K562 (cell line): ENCODE results near the gene SEPTIN12. TPM values are rescaled to one million over a fixed set of nuclear protein-coding genes. Genes with fewer than 3 reads are reported as not detected.

Experiments used
- ARID1B ChIP-seq: fragments of 450-650 bp; IDR thresholded peaks from 2 replicates; pipeline ENCODE4 v1.6.1; 2016; ENCODE audit warnings: antibody characterized with exemption, mild to moderate bottlenecking, inconsistent platforms
- ELF2 ChIP-seq: fragments of 250-450 bp; sonication (Bioruptor Pico); IDR thresholded peaks from 2 replicates; pipeline ENCODE4 v1.5.0; 2021; ENCODE audit warnings: mild to moderate bottlenecking
- ERF ChIP-seq: fragments of 450-650 bp; formaldehyde crosslinking; IDR thresholded peaks from 2 replicates; pipeline ENCODE4 v1.4.0; 2020; ENCODE audit warnings: mild to moderate bottlenecking, mixed read lengths
- GABPB2 ChIP-seq: fragments of 250-450 bp; sonication (Bioruptor Pico); conservative IDR thresholded peaks from 2 replicates; pipeline ENCODE4 v1.5.1; 2021; ENCODE audit warnings: mild to moderate bottlenecking
- HEY1 ChIP-seq: fragments of 250-450 bp; sonication (Bioruptor Pico); IDR thresholded peaks from 2 replicates; pipeline ENCODE4 v1.5.0; 2020; ENCODE audit warnings: mild to moderate bottlenecking, moderate library complexity, borderline replicate concordance
- POLR2A ChIP-seq: fragments of 450-650 bp; conservative IDR thresholded peaks from 2 replicates; pipeline ENCODE4 v1.6.1; 2016
- TAF7 ChIP-seq: fragments of 450-650 bp; IDR thresholded peaks from 2 replicates; pipeline ENCODE4 v1.6.1; 2016; ENCODE audit warnings: missing genetic modification characterization, missing compliant biosample characterization
- ZC3H8 ChIP-seq: fragments of 450-650 bp; IDR thresholded peaks from 2 replicates; pipeline ENCODE4 v1.6.1; 2017
- polyA plus RNA-seq, 8 experiments: library from polyadenylated mRNA; depleted of rRNA in 4 of 8; stranded (reverse) in 5 of 8; unstranded in 3 of 8; fragments of >200 nt; fragmentation: Nextera tagmentation in 2 of 8; fragmentation: Illumina TruSeq in 1 of 8; extraction: Ambion mirVana in 2 of 8; extraction: Trizol in 1 of 8; gene quantifications; 2 replicates each; pipeline versions ENCODE4 v1.2.1 to v1.2.3, GENCODE V29; 2011 to 2014; ENCODE audit warnings: inconsistent platforms in 1 of 8, missing spikeins in 1 of 8
- total RNA-seq, 7 experiments: library from RNA; depleted of rRNA in 6 of 7; stranded (reverse); fragments of >200 nt in 6 of 7; fragmentation: Illumina TruSeq in 2 of 7; extraction: Trizol in 2 of 7; gene quantifications; 2 replicates each; pipeline versions ENCODE4 v1.2.1 to v1.2.3, GENCODE V29; 2011 to 2021; ENCODE audit warnings: low replicate concordance in 1 of 7
- TF ChIP-seq, protein P1 (sequence below), 2 experiments: fragments of 450-650 bp in 1 of 2; sonication (generic) in 1 of 2; formaldehyde crosslinking in 1 of 2; IDR thresholded peaks; 2 replicates each; pipeline versions ENCODE4 v1.7.1 to v1.9.0; 2016 to 2022; ENCODE audit warnings: inconsistent platforms in 1 of 2, mild to moderate bottlenecking in 1 of 2, missing genetic modification reagents in 1 of 2
- TF ChIP-seq, protein P2 (sequence below): IDR thresholded peaks from 3 replicates; pipeline ENCODE4 v1.6.1; 2011; ENCODE audit warnings: borderline replicate concordance, mild to moderate bottlenecking, moderate library complexity; ENCODE audit not compliant: insufficient read length; ENCODE audit errors: extremely low read depth

SEPTIN12 gene
- total and polyA plus RNA-seq, 9 of the 15 experiments (the other 6 are each of a cell fraction or from before 2014, with no cell fraction given), result not detected

DNA sequence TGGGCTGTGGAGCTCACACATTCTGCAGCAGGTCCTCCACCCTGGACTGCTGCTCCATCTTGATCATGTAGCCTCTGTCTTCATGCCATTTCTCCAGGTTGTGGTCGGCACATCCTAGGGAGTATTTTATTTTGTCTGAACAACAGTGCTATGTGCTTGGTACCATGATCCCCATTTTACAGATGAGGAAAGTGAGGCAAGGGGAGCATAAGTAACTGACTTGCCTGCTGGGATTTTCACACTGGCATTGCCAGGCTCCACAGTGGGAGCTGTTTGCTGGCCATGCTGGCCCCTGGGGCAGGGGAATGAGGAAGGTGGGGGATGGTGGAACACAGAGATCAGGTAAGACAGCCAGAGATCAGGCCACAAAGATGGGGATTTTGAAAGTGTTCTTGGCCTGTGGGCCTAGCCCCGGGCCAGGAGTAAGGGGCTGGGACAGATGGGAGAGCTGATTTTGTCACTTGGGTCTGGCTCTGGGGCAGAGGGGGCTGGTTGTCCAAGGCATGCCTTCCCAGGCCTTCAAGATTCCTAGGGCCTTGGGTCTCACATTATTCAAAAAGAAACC, 11.9 kb downstream of the SEPTIN12 start (continued):
- TF ChIP-seq, protein P1, sequence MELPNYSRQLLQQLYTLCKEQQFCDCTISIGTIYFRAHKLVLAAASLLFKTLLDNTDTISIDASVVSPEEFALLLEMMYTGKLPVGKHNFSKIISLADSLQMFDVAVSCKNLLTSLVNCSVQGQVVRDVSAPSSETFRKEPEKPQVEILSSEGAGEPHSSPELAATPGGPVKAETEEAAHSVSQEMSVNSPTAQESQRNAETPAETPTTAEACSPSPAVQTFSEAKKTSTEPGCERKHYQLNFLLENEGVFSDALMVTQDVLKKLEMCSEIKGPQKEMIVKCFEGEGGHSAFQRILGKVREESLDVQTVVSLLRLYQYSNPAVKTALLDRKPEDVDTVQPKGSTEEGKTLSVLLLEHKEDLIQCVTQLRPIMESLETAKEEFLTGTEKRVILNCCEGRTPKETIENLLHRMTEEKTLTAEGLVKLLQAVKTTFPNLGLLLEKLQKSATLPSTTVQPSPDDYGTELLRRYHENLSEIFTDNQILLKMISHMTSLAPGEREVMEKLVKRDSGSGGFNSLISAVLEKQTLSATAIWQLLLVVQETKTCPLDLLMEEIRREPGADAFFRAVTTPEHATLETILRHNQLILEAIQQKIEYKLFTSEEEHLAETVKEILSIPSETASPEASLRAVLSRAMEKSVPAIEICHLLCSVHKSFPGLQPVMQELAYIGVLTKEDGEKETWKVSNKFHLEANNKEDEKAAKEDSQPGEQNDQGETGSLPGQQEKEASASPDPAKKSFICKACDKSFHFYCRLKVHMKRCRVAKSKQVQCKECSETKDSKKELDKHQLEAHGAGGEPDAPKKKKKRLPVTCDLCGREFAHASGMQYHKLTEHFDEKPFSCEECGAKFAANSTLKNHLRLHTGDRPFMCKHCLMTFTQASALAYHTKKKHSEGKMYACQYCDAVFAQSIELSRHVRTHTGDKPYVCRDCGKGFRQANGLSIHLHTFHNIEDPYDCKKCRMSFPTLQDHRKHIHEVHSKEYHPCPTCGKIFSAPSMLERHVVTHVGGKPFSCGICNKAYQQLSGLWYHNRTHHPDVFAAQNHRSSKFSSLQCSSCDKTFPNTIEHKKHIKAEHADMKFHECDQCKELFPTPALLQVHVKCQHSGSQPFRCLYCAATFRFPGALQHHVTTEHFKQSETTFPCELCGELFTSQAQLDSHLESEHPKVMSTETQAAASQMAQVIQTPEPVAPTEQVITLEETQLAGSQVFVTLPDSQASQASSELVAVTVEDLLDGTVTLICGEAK (IDR thresholded peaks at IDR 0.05), result no peak
- TF ChIP-seq, protein P1 (CRISPR knock-in tag; IDR thresholded peaks at IDR 0.05), result no peak
- TF ChIP-seq HEY1 (CRISPR knock-in tag) (no peak), GABPB2 (CRISPR knock-in tag) (no peak), POLR2A (no peak), ERF (no peak), ARID1B (no peak), ZC3H8 (no peak), TAF7 (tag) (no peak), ELF2 (CRISPR knock-in tag) (no peak)
- TF ChIP-seq, protein P2, sequence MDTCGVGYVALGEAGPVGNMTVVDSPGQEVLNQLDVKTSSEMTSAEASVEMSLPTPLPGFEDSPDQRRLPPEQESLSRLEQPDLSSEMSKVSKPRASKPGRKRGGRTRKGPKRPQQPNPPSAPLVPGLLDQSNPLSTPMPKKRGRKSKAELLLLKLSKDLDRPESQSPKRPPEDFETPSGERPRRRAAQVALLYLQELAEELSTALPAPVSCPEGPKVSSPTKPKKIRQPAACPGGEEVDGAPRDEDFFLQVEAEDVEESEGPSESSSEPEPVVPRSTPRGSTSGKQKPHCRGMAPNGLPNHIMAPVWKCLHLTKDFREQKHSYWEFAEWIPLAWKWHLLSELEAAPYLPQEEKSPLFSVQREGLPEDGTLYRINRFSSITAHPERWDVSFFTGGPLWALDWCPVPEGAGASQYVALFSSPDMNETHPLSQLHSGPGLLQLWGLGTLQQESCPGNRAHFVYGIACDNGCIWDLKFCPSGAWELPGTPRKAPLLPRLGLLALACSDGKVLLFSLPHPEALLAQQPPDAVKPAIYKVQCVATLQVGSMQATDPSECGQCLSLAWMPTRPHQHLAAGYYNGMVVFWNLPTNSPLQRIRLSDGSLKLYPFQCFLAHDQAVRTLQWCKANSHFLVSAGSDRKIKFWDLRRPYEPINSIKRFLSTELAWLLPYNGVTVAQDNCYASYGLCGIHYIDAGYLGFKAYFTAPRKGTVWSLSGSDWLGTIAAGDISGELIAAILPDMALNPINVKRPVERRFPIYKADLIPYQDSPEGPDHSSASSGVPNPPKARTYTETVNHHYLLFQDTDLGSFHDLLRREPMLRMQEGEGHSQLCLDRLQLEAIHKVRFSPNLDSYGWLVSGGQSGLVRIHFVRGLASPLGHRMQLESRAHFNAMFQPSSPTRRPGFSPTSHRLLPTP, result no peak
